Psoas muscle (tissue), 8 donors: Measurements from ENCODE around the gene CCDC92B. TPM values are rescaled to one million over a fixed set of nuclear protein-coding genes. Genes with fewer than 3 reads are reported as not detected.

ENCODE experiments used
- ATAC-seq, 4 donors: fragments of 200-7000 bp; cut with Tn5 transposase; one replicate each; pipeline ENCODE4 v1.9.1; 2020; ENCODE audit warnings: moderate library complexity in 3 of 4, mild to moderate bottlenecking in 2 of 4
- DNase-seq, 2 donors: peaks; one replicate each; pipeline ENCODE4 v3.0.0-alpha.2; 2020
- H3K27ac ChIP-seq: fragments of 200-600 bp; one replicate; pipeline ENCODE4 v1.8.0; 2022
- H3K27me3 ChIP-seq, 3 donors: fragments of 200-600 bp in 1 of 3; one replicate each; pipeline versions ENCODE4 v1.6.1 to v1.8.0; 2013 to 2022; ENCODE audit warnings: low read length in 2 of 3, mild to moderate bottlenecking in 2 of 3, moderate library complexity in 1 of 3; ENCODE audit not compliant: insufficient read depth in 3 of 3
- H3K36me3 ChIP-seq, 2 donors: fragments of 200-600 bp in 1 of 2; one replicate each; pipeline versions ENCODE4 v1.6.1 to v1.8.0; 2013 to 2022; ENCODE audit warnings: low read depth in 1 of 2, mild to moderate bottlenecking in 1 of 2, moderate library complexity in 1 of 2; ENCODE audit not compliant: insufficient read depth in 1 of 2
- H3K4me1 ChIP-seq: fragments of 200-600 bp; one replicate; pipeline ENCODE4 v1.8.0; 2022
- H3K4me3 ChIP-seq: fragments of 200-600 bp; one replicate; pipeline ENCODE4 v1.8.0; 2022; ENCODE audit warnings: mild to moderate bottlenecking
- H3K9me3 ChIP-seq: fragments of 200-600 bp; one replicate; pipeline ENCODE4 v1.8.0; 2022
- WGBS, 3 donors: extraction: QIAGEN DNeasy Blood & Tissue Kit; methylation state at CpG; one replicate each; pipeline versions ENCODE4 v1.1.6 to v1.1.7; 2013; 5-methylcytosine and 5-hydroxymethylcytosine counted together
- intact Hi-C, 2 donors: fragments of 100-400 bp; cut with DNase I; formaldehyde crosslinking; loops; one replicate each; pipeline versions ENCODE4 v1.11.0 to v1.14.2; 2022
- polyA plus RNA-seq, 3 donors: library from polyadenylated mRNA; stranded (reverse); fragments of 200-250 nt; gene quantifications; one replicate each; pipeline ENCODE4 v1.2.3, GENCODE V29; 2013
- total RNA-seq, 4 donors: library from RNA; stranded (reverse); fragmentation: NEBNext Ultra II Directional in 2 of 4; extraction: Animal tissue kit (Norgen Biotek cat#: 25700) in 2 of 4; gene quantifications; one replicate each; pipeline versions ENCODE4 v1.2.1 to v1.2.4, GENCODE V29; 2021 to 2023
- TF ChIP-seq, protein P1 (sequence below): fragments of 200-600 bp; IDR thresholded peaks from one replicate; pipeline ENCODE4 v1.8.0; 2022; ENCODE audit warnings: antibody characterized with exemption
- donor health status: healthy with polysubstance abuse.
- donor health status: DM: no; HTN: no; CAD: no; lungs with moderate emphysema.
- donor health status: Bipolar disorder and iron deficiency.
- donor health status: healthy.
- donor health status: DM: yes; HTN: yes; CAD: no.
- donor health status: DM: no; HTN: no; CAD: no.
- donor health status: DM: no; HTN: no; CAD: no.
- donor health status: DM: yes; HTN: yes; CAD: no.

The CCDC92B gene
- total and polyA plus RNA-seq, 7 donors: 0.01 to 0.23 (median 0.07) TPM; not detected in 3

GRCh38 chr17:2685696-2686095 lies 63.8 kb downstream of the CCDC92B start:
- peaks cover 38% of the 10 kb centered on the region for H3K4me1 ChIP-seq
- H3K36me3 ChIP-seq: peaks cover 0 to 55% of the 10 kb centered on the region in 2 donors
- TF ChIP-seq, protein P1, sequence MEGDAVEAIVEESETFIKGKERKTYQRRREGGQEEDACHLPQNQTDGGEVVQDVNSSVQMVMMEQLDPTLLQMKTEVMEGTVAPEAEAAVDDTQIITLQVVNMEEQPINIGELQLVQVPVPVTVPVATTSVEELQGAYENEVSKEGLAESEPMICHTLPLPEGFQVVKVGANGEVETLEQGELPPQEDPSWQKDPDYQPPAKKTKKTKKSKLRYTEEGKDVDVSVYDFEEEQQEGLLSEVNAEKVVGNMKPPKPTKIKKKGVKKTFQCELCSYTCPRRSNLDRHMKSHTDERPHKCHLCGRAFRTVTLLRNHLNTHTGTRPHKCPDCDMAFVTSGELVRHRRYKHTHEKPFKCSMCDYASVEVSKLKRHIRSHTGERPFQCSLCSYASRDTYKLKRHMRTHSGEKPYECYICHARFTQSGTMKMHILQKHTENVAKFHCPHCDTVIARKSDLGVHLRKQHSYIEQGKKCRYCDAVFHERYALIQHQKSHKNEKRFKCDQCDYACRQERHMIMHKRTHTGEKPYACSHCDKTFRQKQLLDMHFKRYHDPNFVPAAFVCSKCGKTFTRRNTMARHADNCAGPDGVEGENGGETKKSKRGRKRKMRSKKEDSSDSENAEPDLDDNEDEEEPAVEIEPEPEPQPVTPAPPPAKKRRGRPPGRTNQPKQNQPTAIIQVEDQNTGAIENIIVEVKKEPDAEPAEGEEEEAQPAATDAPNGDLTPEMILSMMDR: no peak
- DNase-seq (peak in 1 of 2 donors; percentile 56), ATAC-seq (peak in 3 of 4 donors; percentile 2 to 7 (median 4))
- H3K27me3 ChIP-seq: no peaks in the 10 kb centered on the region
- WGBS, 3 donors: 71 to 86% (median 71%) methylated on average over 15 of the region's 15 CpGs
- H3K27ac ChIP-seq: peak overlapping the region; percentile 73
- intact Hi-C loops: loop anchor here (2.0 kb wide), 1 partner anchor 21 kb away; no protein-coding TSS in a partner anchor
- no peaks in the 10 kb centered on the region for H3K9me3 ChIP-seq
- H3K4me3 ChIP-seq: no peak overlapping the region

GRCh38 chr17:2684549-2684948 lies 64.9 kb downstream of the CCDC92B start:
- no peaks in the 10 kb centered on the region for H3K27me3 ChIP-seq
- H3K9me3 ChIP-seq: no peaks in the 10 kb centered on the region
- WGBS, 3 donors: 81 to 90% (median 81%) methylated on average over 18 of the region's 18 CpGs
- no peak overlapping the region for H3K4me3 ChIP-seq
- H3K27ac ChIP-seq: no peak overlapping the region
- peaks cover 38% of the 10 kb centered on the region for H3K4me1 ChIP-seq
- ATAC-seq: no peak
- no peak for DNase-seq
- TF ChIP-seq, protein P1: no peak
- intact Hi-C loops: no loop called here
- peaks cover 0 to 58% of the 10 kb centered on the region in 2 donors for H3K36me3 ChIP-seq

GRCh38 chr17:2683912-2684311 lies 65.5 kb downstream of the CCDC92B start:
- H3K4me3 ChIP-seq: no peak overlapping the region
- intact Hi-C loops: no loop called here
- no peaks in the 10 kb centered on the region for H3K27me3 ChIP-seq
- no peak overlapping the region for H3K27ac ChIP-seq
- DNase-seq (no peak), ATAC-seq (no peak)
- H3K9me3 ChIP-seq: no peaks in the 10 kb centered on the region
- H3K36me3 ChIP-seq: peaks cover 0 to 61% of the 10 kb centered on the region in 2 donors
- TF ChIP-seq, protein P1: no peak
- peaks cover 34% of the 10 kb centered on the region for H3K4me1 ChIP-seq
- WGBS, 3 donors: 62 to 71% (median 70%) methylated on average over 8 of the region's 8 CpGs

DNA sequence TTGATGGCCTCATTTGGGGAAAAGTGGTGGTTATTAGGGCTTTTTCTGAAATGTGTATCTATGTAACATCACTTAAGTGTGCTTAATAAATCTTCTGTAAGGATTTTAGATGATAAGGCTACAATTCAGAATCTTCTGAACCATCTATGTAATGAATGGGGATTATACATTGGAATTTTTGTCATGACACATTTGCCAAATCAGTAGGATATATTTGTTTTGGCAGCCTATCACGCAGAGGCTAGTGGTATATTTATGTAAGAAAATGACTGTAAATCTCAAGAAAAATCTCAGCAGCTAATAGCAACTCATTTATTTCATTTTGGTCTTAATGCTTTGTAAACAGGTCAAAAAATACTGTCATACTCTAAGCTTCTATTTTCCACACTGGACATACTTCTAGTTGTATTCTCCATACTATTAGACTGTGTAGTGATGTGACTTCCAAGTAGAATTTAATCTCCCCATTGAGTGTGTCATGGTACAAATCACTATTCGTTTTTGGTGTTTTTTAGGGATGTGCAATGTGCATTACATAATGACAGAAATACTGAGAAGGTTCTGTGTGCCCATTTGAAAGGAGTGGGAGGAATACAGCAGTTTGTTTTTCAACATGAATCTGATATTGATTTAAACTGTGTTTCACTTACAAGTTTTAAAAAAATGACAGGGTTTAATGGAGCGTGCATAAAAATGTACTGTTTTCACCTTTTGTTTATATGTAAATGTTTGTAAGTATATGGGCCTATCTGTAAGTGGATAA lies 67.1 kb downstream of the CCDC92B start:
- DNase-seq: no peak
- TF ChIP-seq, protein P1: no peak
- Histone ChIP-seq H3K27ac (no peak overlapping the region), H3K9me3 (no peaks in the 10 kb centered on the region), H3K4me3 (no peak overlapping the region), H3K4me1 (peaks cover 18% of the 10 kb centered on the region), H3K36me3 (peaks cover 0 to 77% of the 10 kb centered on the region in 2 donors), H3K27me3 (no peaks in the 10 kb centered on the region)
- ATAC-seq: no peak
- WGBS, 3 donors: 74 to 81% (median 80%) methylated on average over 3 of the region's 3 CpGs
- intact Hi-C loops: no loop called here
